ENCODE data around the gene TMEM270. TPM values are rescaled to one million over a fixed set of nuclear protein-coding genes. Genes with fewer than 3 reads are reported as not detected.
"Not testable (repeated sequence)": the region's sequence is repeated elsewhere in the genome, so short reads cannot be mapped to it uniquely, and the experiment has no call there.

The TMEM270 gene
- total and polyA plus RNA-seq, 8 donors, result not detected

DNA sequence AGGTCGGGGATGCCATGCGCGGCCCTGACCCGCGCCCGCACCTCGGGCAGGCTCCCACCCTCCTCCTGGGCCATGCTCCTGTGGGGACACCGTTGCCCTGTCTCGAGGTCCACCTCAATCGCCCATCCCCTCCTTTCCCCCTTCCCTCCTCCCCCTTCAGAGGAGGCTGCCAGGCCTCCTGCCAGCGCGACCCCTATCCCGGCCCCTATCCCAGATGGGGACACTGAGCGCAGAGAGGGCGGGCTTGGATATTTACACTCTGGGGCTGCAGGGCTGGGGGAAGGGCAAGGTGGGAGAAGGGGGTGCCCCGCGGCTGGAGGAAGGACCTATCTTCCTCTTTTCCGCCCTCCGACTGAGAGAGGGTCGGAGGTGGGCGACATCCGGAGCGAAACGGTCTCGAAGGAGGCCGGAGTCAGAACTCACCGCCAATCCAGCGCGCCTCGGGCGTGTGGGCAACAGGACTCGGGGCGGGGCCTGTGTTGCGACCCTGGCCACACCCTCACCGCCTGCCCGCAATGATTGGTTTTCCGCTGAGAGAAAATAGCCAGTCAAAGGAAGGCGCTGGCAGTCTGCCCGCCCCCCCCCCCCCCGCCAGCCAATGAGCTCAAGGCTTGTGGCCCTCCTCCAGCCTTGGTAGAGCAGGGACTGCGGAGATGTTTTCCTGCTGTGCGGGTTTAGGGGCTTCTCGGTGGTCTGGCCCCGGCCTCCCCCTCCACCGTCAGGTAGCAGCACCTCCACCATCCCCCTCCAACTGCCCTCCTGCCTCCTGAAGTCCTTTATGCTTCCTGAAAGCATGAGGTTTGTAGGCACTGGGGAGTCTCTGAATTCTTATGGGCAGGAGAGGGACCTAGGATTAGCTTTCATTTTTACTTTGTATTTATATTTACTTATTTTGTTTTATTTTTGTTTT is 18.6 kb upstream of the TMEM270 start, which contains the start of gene METTL27:
Gene METTL27 (minus strand): TSS at position 450 of the 910 bp plus-strand sequence. CDS start 376 bp downstream, at position 74.
- Histone ChIP-seq H3K4me3 (peak within 1 kb of the TSS; percentile 48 to 62 (median 60)), H3K36me3 (no peaks in the 10 kb centered on the region), H3K9me3 (no peaks in the 10 kb centered on the region), H3K27ac (peak within 1 kb of the TSS; percentile 44 to 78 (median 73)), H3K27me3 (peaks cover 0 to 10% (median 0%) of the 10 kb centered on the region in 3 donors), H3K4me1 (peaks cover 5 to 15% (median 10%) of the 10 kb centered on the region in 4 donors)
- TF ChIP-seq EP300 (IDR thresholded peaks at IDR 0.05) (no peak), CTCF (IDR thresholded peaks at IDR 0.05) (no peak), POLR2AphosphoS5 (IDR thresholded peaks at IDR 0.05) (peak in 2 of 3 donors; percentile 55 to 77), POLR2A (IDR thresholded peaks at IDR 0.05) (no peak)
- intact Hi-C loops (cut with DNase I; ENCODE audit: low total_unique reads), result no loop called here
- DNase-seq, result peak; percentile 94 to 98
- WGBS, 5 donors, result 2 to 11% (median 7%) methylated on average over 14 to 43 of the region's 45 CpGs

- no peaks in the 10 kb centered on the region for H3K9me3 ChIP-seq
- H3K4me3 ChIP-seq, result no peak overlapping the region
- H3K36me3 ChIP-seq, result no peaks in the 10 kb centered on the region
- TF ChIP-seq POLR2A (IDR thresholded peaks at IDR 0.05) (no peak), CTCF (IDR thresholded peaks at IDR 0.05) (no peak), POLR2AphosphoS5 (IDR thresholded peaks at IDR 0.05) (no peak)
- 20 to 36% (median 29%) methylated on average over 9 of the region's 9 CpGs for WGBS, 5 donors
- H3K27ac ChIP-seq, result no peak overlapping the region
- DNase-seq, result no peak
- no peaks in the 10 kb centered on the region for H3K27me3 ChIP-seq
- peaks cover 5 to 15% (median 10%) of the 10 kb centered on the region in 4 donors for H3K4me1 ChIP-seq
- intact Hi-C loops (cut with DNase I; ENCODE audit: low total_unique reads), result no loop called here
These were observed 16.8 kb upstream of the TMEM270 start for GRCh38 chr7:73844131-73844547.

- intact Hi-C loops (cut with DNase I; ENCODE audit: low total_unique reads), result no loop called here
- WGBS, 5 donors, result 80 to 84% (median 81%) methylated on average over 13 of the region's 13 CpGs
- no peak for DNase-seq
- Histone ChIP-seq H3K4me1 (peaks cover 5 to 15% (median 10%) of the 10 kb centered on the region in 4 donors), H3K27me3 (no peaks in the 10 kb centered on the region), H3K36me3 (no peaks in the 10 kb centered on the region), H3K9me3 (no peaks in the 10 kb centered on the region), H3K4me3 (no peak overlapping the region), H3K27ac (peak overlapping the region in 1 of 5 donors; percentile 33)
- TF ChIP-seq CTCF (IDR thresholded peaks at IDR 0.05) (no peak), POLR2AphosphoS5 (IDR thresholded peaks at IDR 0.05) (no peak), EP300 (IDR thresholded peaks at IDR 0.05) (no peak), POLR2A (IDR thresholded peaks at IDR 0.05) (no peak)
These were observed 16.0 kb upstream of the TMEM270 start for GRCh38 chr7:73844848-73845460.

- H3K27ac ChIP-seq, result peak overlapping the region in 1 of 5 donors; percentile 33
- 70 to 85% (median 74%) methylated on average over 12 of the region's 12 CpGs for WGBS, 5 donors
- H3K4me3 ChIP-seq; DNase-seq; H3K9me3 ChIP-seq; intact Hi-C loops (cut with DNase I; ENCODE audit: low total_unique reads); H3K27me3 ChIP-seq; H3K36me3 ChIP-seq: not testable (repeated sequence)
- peaks cover 5 to 22% (median 11%) of the 10 kb centered on the region in 4 donors for H3K4me1 ChIP-seq
These were observed 15.2 kb upstream of the TMEM270 start for GRCh38 chr7:73845701-73846195.
